ENCODE measurements around the gene HOXA11. TPM values are rescaled to one million over a fixed set of nuclear protein-coding genes. Genes with fewer than 3 reads are reported as not detected.

HOXA11 gene
- total and polyA plus RNA-seq, 3 donors from 2014 or later = 0.25 to 0.96 TPM; not detected in 1

GRCh38 chr7:27160145-27160545, 24.9 kb downstream of the HOXA11 start:
- Histone ChIP-seq H3K9me3 (no peaks in the 10 kb centered on the region), H3K36me3 (ENCODE audit: low read depth, missing control alignments) (no peaks in the 10 kb centered on the region), H3K4me1 (peaks cover 8% of the 10 kb centered on the region), H3K27ac (no peak overlapping the region), H3K27me3 (peaks cover 6% of the 10 kb centered on the region), H3K4me3 (peak overlapping the region; percentile 46 to 62)
- TF ChIP-seq CTCF (IDR thresholded peaks at IDR 0.05) (no peak), POLR2A (IDR thresholded peaks at IDR 0.05) (no peak)
- 56 to 58% methylated on average over 20 to 23 of the region's 23 CpGs for WGBS, 2 donors
- intact Hi-C loops (cut with DNase I; ENCODE audit: low total_unique reads) = loop anchor here (10.0 kb wide), 1 partner anchor 785 kb away; no protein-coding TSS in a partner anchor
- no peak for DNase-seq

GRCh38 chr7:27159266-27160144, 25.5 kb downstream of the HOXA11 start:
- no peaks in the 10 kb centered on the region for H3K9me3 ChIP-seq
- no peak overlapping the region for H3K4me3 ChIP-seq
- H3K36me3 ChIP-seq (ENCODE audit: low read depth, missing control alignments) = no peaks in the 10 kb centered on the region
- peaks cover 13% of the 10 kb centered on the region for H3K4me1 ChIP-seq
- TF ChIP-seq POLR2A (IDR thresholded peaks at IDR 0.05) (no peak), CTCF (IDR thresholded peaks at IDR 0.05) (no peak)
- H3K27me3 ChIP-seq = peaks cover 6% of the 10 kb centered on the region
- DNase-seq = no peak
- no peak overlapping the region for H3K27ac ChIP-seq
- 50 to 61% methylated on average over 20 to 27 of the region's 27 CpGs for WGBS, 2 donors
- intact Hi-C loops (cut with DNase I; ENCODE audit: low total_unique reads) = loop anchor here (10.0 kb wide), 1 partner anchor 785 kb away; no protein-coding TSS in a partner anchor

- H3K27me3 ChIP-seq = peaks cover 8% of the 10 kb centered on the region
- H3K27ac ChIP-seq = no peak overlapping the region
- peaks cover 13% of the 10 kb centered on the region for H3K4me1 ChIP-seq
- H3K9me3 ChIP-seq = no peaks in the 10 kb centered on the region
- no peak for DNase-seq
- WGBS, 2 donors = 28 to 35% methylated on average over 17 to 29 of the region's 35 CpGs
- H3K4me3 ChIP-seq = no peak overlapping the region
- intact Hi-C loops (cut with DNase I; ENCODE audit: low total_unique reads) = no loop called here
- TF ChIP-seq POLR2A (IDR thresholded peaks at IDR 0.05) (no peak), CTCF (IDR thresholded peaks at IDR 0.05) (no peak)
- no peaks in the 10 kb centered on the region for H3K36me3 ChIP-seq (ENCODE audit: low read depth, missing control alignments)
These were observed 26.4 kb downstream of the HOXA11 start for GRCh38 chr7:27158436-27159265.

- Histone ChIP-seq H3K27me3 (peaks cover 14% of the 10 kb centered on the region), H3K27ac (no peak overlapping the region), H3K4me1 (peaks cover 13% of the 10 kb centered on the region), H3K36me3 (ENCODE audit: low read depth, missing control alignments) (no peaks in the 10 kb centered on the region), H3K9me3 (no peaks in the 10 kb centered on the region), H3K4me3 (no peak overlapping the region)
- 12 to 16% methylated on average over 26 to 30 of the region's 30 CpGs for WGBS, 2 donors
- DNase-seq = no peak
- TF ChIP-seq POLR2A (IDR thresholded peaks at IDR 0.05) (no peak), CTCF (IDR thresholded peaks at IDR 0.05) (no peak)
- intact Hi-C loops (cut with DNase I; ENCODE audit: low total_unique reads) = no loop called here
These were observed 27.2 kb downstream of the HOXA11 start for GRCh38 chr7:27157702-27158431.
